Spleen (tissue), 11 donors: ENCODE data around the gene CYP1A2. TPM values are rescaled to one million over a fixed set of nuclear protein-coding genes. Genes with fewer than 3 reads are reported as not detected.
"Not testable (repeated sequence)": the region's sequence is repeated elsewhere in the genome, so short reads cannot be mapped to it uniquely, and the experiment has no call there.

ENCODE experiments used
- DNase-seq: peaks from one replicate; pipeline ENCODE4 v3.0.0-alpha.2; 2020
- H3K27ac ChIP-seq, 8 donors: fragments of 200-600 bp; sonication (generic) in 7 of 8; 1 replicate in 4 of 8; 2 replicates in 4 of 8; pipeline versions ENCODE4 v1.5.0 to v1.8.0; 2016 to 2021; ENCODE audit warnings: inconsistent platforms in 4 of 8, mild to moderate bottlenecking in 4 of 8, moderate library complexity in 1 of 8
- H3K27me3 ChIP-seq, 7 donors: fragments of 200-600 bp; sonication (generic) in 6 of 7; replicated peaks in 1 of 7; 1 replicate in 4 of 7; 2 replicates in 3 of 7; pipeline versions ENCODE4 v1.5.0 to v1.8.0; 2016 to 2021; ENCODE audit warnings: inconsistent platforms in 3 of 7, mild to moderate bottlenecking in 1 of 7
- H3K36me3 ChIP-seq, 6 donors: fragments of 200-600 bp; sonication (generic) in 5 of 6; 1 replicate in 4 of 6; 2 replicates in 2 of 6; pipeline versions ENCODE4 v1.5.0 to v1.8.0; 2016 to 2021; ENCODE audit warnings: inconsistent platforms in 2 of 6
- H3K4me1 ChIP-seq, 6 donors: fragments of 200-600 bp; sonication (generic) in 5 of 6; 1 replicate in 3 of 6; 2 replicates in 3 of 6; pipeline versions ENCODE4 v1.5.0 to v1.8.0; 2016 to 2021; ENCODE audit warnings: inconsistent platforms in 3 of 6
- H3K4me3 ChIP-seq, 8 donors: fragments of 200-600 bp; sonication (generic) in 7 of 8; 1 replicate in 4 of 8; 2 replicates in 4 of 8; pipeline versions ENCODE4 v1.5.0 to v1.8.0; 2016 to 2021; ENCODE audit warnings: inconsistent platforms in 4 of 8, mild to moderate bottlenecking in 4 of 8, moderate library complexity in 2 of 8
- H3K9me3 ChIP-seq, 8 donors: fragments of 200-600 bp; sonication (generic) in 7 of 8; 1 replicate in 4 of 8; 2 replicates in 4 of 8; pipeline versions ENCODE4 v1.5.0 to v1.8.0; 2016 to 2021; ENCODE audit warnings: inconsistent platforms in 4 of 8
- POLR2A ChIP-seq, 3 donors: fragments of 450-650 bp; IDR thresholded peaks; one replicate each; pipeline ENCODE4 v1.5.1; 2017; ENCODE audit warnings: antibody characterized with exemption in 3 of 3, mild to moderate bottlenecking in 1 of 3
- POLR2AphosphoS5 ChIP-seq, 3 donors: sonication (generic); formaldehyde crosslinking; IDR thresholded peaks; one replicate each; pipeline ENCODE4 v1.5.1; 2017; ENCODE audit warnings: antibody characterized with exemption in 3 of 3
- WGBS, 5 donors: extraction: QIAGEN DNeasy Blood & Tissue Kit in 3 of 5; methylation state at CpG; one replicate each; pipeline versions ENCODE4 v1.1.5 to v1.1.7; 2013 to 2018; 5-methylcytosine and 5-hydroxymethylcytosine counted together
- intact Hi-C: fragments of 100-400 bp; cut with DNase I; formaldehyde crosslinking; loops from one replicate; pipeline ENCODE4 v1.15.0; 2023; ENCODE audit warnings: low total_unique reads
- polyA plus RNA-seq, 3 donors: library from polyadenylated mRNA; stranded (reverse); fragments of 200-250 nt; gene quantifications; one replicate each; pipeline ENCODE4 v1.2.1, GENCODE V29; 2013
- total RNA-seq, 7 donors: library from RNA; depleted of rRNA in 3 of 7; stranded (reverse); fragments of >200 nt in 3 of 7; fragmentation: NEBNext Ultra II Directional in 4 of 7; extraction: Animal tissue kit (Norgen Biotek cat#: 25700) in 4 of 7; gene quantifications; one replicate each; pipeline versions ENCODE4 v1.1.0 to v1.2.1, GENCODE V29; 2016 to 2021
- TF ChIP-seq, protein P1 (sequence below), 11 experiments: fragments of 200-600 bp in 7 of 11; fragments of 450-650 bp in 4 of 11; sonication (generic) in 4 of 11; IDR thresholded peaks in 8 of 11; conservative IDR thresholded peaks in 3 of 11; 1 replicate in 7 of 11; 2 replicates in 4 of 11; pipeline versions ENCODE4 v1.4.0 to v1.8.0; 2016 to 2021; ENCODE audit warnings: antibody characterized with exemption in 11 of 11, inconsistent platforms in 4 of 11, mild to moderate bottlenecking in 1 of 11
- donor health status: healthy with polysubstance abuse.
- donor health status: DM: no; HTN: no; CAD: no; lungs with moderate emphysema.
- donor health status: DM: no; HTN: no; CAD: no.
- donor health status: Bipolar disorder and iron deficiency.
- donor health status: healthy.
- donor health status: DM: no; HTN: no; CAD: no.
- donor health status: DM: yes; HTN: yes; CAD: no.

CYP1A2 gene
- total and polyA plus RNA-seq, 10 donors = not detected

- no peaks in the 10 kb centered on the region for H3K36me3 ChIP-seq
- no peak overlapping the region for H3K4me3 ChIP-seq
- no peaks in the 10 kb centered on the region for H3K9me3 ChIP-seq
- 71 to 89% (median 80%) methylated on average over 6 to 7 of the region's 7 CpGs for WGBS, 5 donors
- H3K4me1 ChIP-seq = peaks cover 12 to 15% (median 14%) of the 10 kb centered on the region in 6 donors
- H3K27ac ChIP-seq = no peak overlapping the region
- no peak for TF ChIP-seq POLR2A (IDR thresholded peaks at IDR 0.05)
- TF ChIP-seq, protein P1, sequence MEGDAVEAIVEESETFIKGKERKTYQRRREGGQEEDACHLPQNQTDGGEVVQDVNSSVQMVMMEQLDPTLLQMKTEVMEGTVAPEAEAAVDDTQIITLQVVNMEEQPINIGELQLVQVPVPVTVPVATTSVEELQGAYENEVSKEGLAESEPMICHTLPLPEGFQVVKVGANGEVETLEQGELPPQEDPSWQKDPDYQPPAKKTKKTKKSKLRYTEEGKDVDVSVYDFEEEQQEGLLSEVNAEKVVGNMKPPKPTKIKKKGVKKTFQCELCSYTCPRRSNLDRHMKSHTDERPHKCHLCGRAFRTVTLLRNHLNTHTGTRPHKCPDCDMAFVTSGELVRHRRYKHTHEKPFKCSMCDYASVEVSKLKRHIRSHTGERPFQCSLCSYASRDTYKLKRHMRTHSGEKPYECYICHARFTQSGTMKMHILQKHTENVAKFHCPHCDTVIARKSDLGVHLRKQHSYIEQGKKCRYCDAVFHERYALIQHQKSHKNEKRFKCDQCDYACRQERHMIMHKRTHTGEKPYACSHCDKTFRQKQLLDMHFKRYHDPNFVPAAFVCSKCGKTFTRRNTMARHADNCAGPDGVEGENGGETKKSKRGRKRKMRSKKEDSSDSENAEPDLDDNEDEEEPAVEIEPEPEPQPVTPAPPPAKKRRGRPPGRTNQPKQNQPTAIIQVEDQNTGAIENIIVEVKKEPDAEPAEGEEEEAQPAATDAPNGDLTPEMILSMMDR (IDR thresholded peaks at IDR 0.05 in 8 of 11, conservative IDR thresholded peaks at IDR 0.05 in 3 of 11) = no peak
- no peak for TF ChIP-seq POLR2AphosphoS5 (IDR thresholded peaks at IDR 0.05)
- peaks cover 0 to 83% (median 19%) of the 10 kb centered on the region in 7 donors for H3K27me3 ChIP-seq
- no peak for DNase-seq
- intact Hi-C loops = no loop called here
These were observed 17.9 kb upstream of the CYP1A2 start for GRCh38 chr15:74730619-74731316.

- no peak overlapping the region for H3K27ac ChIP-seq
- H3K4me3 ChIP-seq = no peak overlapping the region
- intact Hi-C loops = no loop called here
- TF ChIP-seq POLR2AphosphoS5 (IDR thresholded peaks at IDR 0.05) = no peak
- TF ChIP-seq, protein P1 (IDR thresholded peaks at IDR 0.05 in 8 of 11, conservative IDR thresholded peaks at IDR 0.05 in 3 of 11) = no peak
- TF ChIP-seq POLR2A (IDR thresholded peaks at IDR 0.05) = no peak
- DNase-seq = no peak
- peaks cover 0 to under 1% (median 0%) of the 10 kb centered on the region in 8 donors for H3K9me3 ChIP-seq
- no peaks in the 10 kb centered on the region for H3K4me1 ChIP-seq
- 85 to 96% (median 88%) methylated on average over 5 of the region's 5 CpGs for WGBS, 5 donors
- no peaks in the 10 kb centered on the region for H3K36me3 ChIP-seq
- peaks cover 0 to 70% (median under 1%) of the 10 kb centered on the region in 7 donors for H3K27me3 ChIP-seq
These were observed 15.8 kb upstream of the CYP1A2 start for GRCh38 chr15:74732846-74733245.

DNA sequence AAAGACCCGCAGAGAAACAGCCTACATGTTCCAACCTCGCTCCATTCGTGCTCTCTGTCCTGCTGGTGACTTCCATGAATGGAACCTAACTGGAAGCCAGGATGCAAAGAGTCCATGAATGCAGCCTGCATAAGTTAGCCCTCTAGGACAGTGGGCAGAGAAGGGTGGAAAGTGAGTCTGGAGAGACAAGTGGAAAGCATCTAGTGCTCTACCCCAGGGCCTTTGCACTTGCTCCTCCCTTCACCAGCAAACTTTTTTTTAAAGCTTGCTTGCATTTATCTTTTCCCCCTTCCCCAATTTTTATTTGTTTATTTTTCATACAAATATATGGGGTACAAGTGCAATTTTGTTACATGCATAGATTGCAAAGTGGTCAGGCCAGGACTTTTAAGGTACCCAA lies 15.4 kb upstream of the CYP1A2 start:
- Histone ChIP-seq H3K4me3 (no peak overlapping the region), H3K27ac (no peak overlapping the region), H3K4me1 (no peaks in the 10 kb centered on the region), H3K36me3 (no peaks in the 10 kb centered on the region), H3K9me3 (peaks cover 0 to 4% (median 0%) of the 10 kb centered on the region in 8 donors), H3K27me3 (peaks cover 0 to 66% (median 0%) of the 10 kb centered on the region in 7 donors)
- intact Hi-C loops = no loop called here
- no peak for TF ChIP-seq POLR2AphosphoS5 (IDR thresholded peaks at IDR 0.05)
- no peak for TF ChIP-seq POLR2A (IDR thresholded peaks at IDR 0.05)
- TF ChIP-seq, protein P1 (IDR thresholded peaks at IDR 0.05 in 8 of 11, conservative IDR thresholded peaks at IDR 0.05 in 3 of 11) = no peak
- WGBS, 5 donors = 80 to 95% (median 92%) methylated on average over 3 of the region's 3 CpGs
- no peak for DNase-seq

DNA sequence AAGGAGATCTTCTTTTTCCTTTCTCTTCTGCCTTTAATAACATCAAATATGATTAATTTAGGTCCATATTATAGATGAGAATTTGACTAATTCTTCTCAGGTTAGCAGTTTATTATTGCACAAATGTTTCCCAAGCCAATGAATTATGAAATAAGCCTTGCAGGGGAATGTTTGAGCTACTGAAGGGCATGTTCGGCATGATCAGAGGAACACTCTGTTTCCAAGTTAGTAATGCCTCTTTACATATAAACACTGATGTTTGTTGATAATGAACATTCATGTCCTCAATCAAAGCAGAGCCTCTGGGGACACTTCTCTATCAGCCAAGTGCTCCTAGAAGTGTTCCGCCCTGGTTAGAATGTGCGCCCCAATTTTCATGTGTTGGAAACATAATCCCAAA lies 13.3 kb upstream of the CYP1A2 start:
- intact Hi-C loops = no loop called here
- TF ChIP-seq, protein P1 (IDR thresholded peaks at IDR 0.05 in 8 of 11, conservative IDR thresholded peaks at IDR 0.05 in 3 of 11) = no peak
- no peak for TF ChIP-seq POLR2AphosphoS5 (IDR thresholded peaks at IDR 0.05)
- TF ChIP-seq POLR2A (IDR thresholded peaks at IDR 0.05) = no peak

DNA sequence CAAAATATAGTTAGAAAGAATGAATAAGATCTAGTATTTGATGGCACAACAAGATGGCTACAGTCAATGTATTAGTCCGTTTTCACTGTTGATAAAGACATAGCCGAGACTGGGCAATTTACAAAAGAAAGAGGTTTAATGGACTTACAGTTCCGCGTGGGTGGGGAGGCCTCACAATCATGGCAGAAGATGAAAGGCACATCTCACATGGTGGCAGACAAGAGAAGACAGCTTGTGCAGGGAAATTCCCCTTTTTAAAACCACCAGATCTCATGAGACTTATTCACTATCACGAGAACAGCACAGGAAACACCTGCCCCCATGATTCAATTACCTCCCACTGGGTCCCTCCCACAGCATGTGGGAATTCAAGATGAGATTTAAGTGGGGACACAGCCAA lies 10.4 kb upstream of the CYP1A2 start:
- peaks cover 0 to 46% (median 0%) of the 10 kb centered on the region in 7 donors for H3K27me3 ChIP-seq
- 62 to 69% (median 68%) methylated on average over 5 of the region's 5 CpGs for WGBS, 5 donors
- H3K9me3 ChIP-seq = peaks cover 0 to 13% (median 3%) of the 10 kb centered on the region in 8 donors
- intact Hi-C loops, H3K36me3 ChIP-seq, H3K4me1 ChIP-seq, H3K4me3 ChIP-seq, DNase-seq, H3K27ac ChIP-seq: not testable (repeated sequence)

More for the DNA sequence above, 13.3 kb upstream of the CYP1A2 start:
- no peak for DNase-seq
- no peaks in the 10 kb centered on the region for H3K4me1 ChIP-seq
- no peaks in the 10 kb centered on the region for H3K36me3 ChIP-seq
- H3K27me3 ChIP-seq = peaks cover 0 to 53% (median 0%) of the 10 kb centered on the region in 7 donors
- WGBS, 5 donors = 81 to 97% (median 89%) methylated on average over 3 of the region's 3 CpGs
- H3K9me3 ChIP-seq = peaks cover 0 to 6% (median 0%) of the 10 kb centered on the region in 8 donors
- no peak overlapping the region for H3K4me3 ChIP-seq
- H3K27ac ChIP-seq = no peak overlapping the region
